HCT116 (cell line): Measurements from ENCODE around the gene NPLOC4.

Experiments used
- CEBPB ChIP-seq: IDR thresholded peaks from 2 replicates; pipeline ENCODE4 v1.6.1; 2012; ENCODE audit warnings: low read depth
- CTCF ChIP-seq, 3 experiments: fragments of 200-600 bp in 1 of 3; sonication (generic) in 1 of 3; IDR thresholded peaks in 2 of 3; conservative IDR thresholded peaks in 1 of 3; 2 replicates each; pipeline ENCODE4 v1.5.1; 2012 to 2017; ENCODE audit warnings: low read depth in 2 of 3, low read length in 2 of 3, antibody characterized with exemption in 1 of 3, borderline replicate concordance in 1 of 3, control low read depth in 1 of 3, mild to moderate bottlenecking in 1 of 3, mixed read lengths in 1 of 3, mixed run types in 1 of 3, moderate library complexity in 1 of 3; ENCODE audit not compliant: insufficient read depth in 1 of 3
- EZH2 ChIP-seq: fragments of 200-600 bp; sonication (generic); IDR thresholded peaks from 2 replicates; pipeline ENCODE4 v1.6.1; 2017; ENCODE audit warnings: antibody characterized with exemption, mixed run types
- MAX ChIP-seq: IDR thresholded peaks from 2 replicates; pipeline ENCODE4 v1.6.1; 2012
- ZNF274 ChIP-seq: fragments of 200-500 bp; sonication (Bioruptor generic); IDR thresholded peaks from 2 replicates; pipeline ENCODE4 v1.6.1; 2014; ENCODE audit warnings: mild to moderate bottlenecking, low read depth, low read length, inconsistent platforms

- TF ChIP-seq CTCF (IDR thresholded peaks at IDR 0.05 in 2 of 3, conservative IDR thresholded peaks at IDR 0.05 in 1 of 3; ENCODE audit: borderline replicate concordance in 1 of 3, insufficient read depth in 1 of 3, low read depth in 2 of 3, low read length in 2 of 3), result no peak
- TF ChIP-seq EZH2, result no peak
- TF ChIP-seq MAX, result no peak
- no peak for TF ChIP-seq CEBPB
- no peak for TF ChIP-seq ZNF274
Measured at GRCh38 chr17:81516439-81516838, 120.5 kb downstream of the NPLOC4 start.
